NCI-H1105 (cell line): ENCODE measurements around the gene DPYD.

Experiments used
- DNase-seq: peaks from one replicate; lab custom pipeline; 2025; lab: John Stamatoyannopoulos, UW

Gene DPYD

GRCh38 chr1:97143236-97143882, 777.5 kb downstream of the DPYD start:
- no peak for DNase-seq

GRCh38 chr1:97140611-97141010, 780.2 kb downstream of the DPYD start:
- DNase-seq: no peak

- no peak for DNase-seq
These were observed 781.3 kb downstream of the DPYD start for GRCh38 chr1:97139512-97139911.

- DNase-seq: no peak
These were observed 782.3 kb downstream of the DPYD start for GRCh38 chr1:97138515-97139032.

GRCh38 chr1:97137862-97138514, 782.8 kb downstream of the DPYD start:
- peak; percentile 59 for DNase-seq

GRCh38 chr1:97136996-97137395, 783.8 kb downstream of the DPYD start:
- no peak for DNase-seq

GRCh38 chr1:97135972-97136371, 784.9 kb downstream of the DPYD start:
- no peak for DNase-seq

- DNase-seq: no peak
These were observed 792.4 kb downstream of the DPYD start for GRCh38 chr1:97128426-97128825.

- peak; percentile 21 for DNase-seq
These were observed 797.0 kb downstream of the DPYD start for GRCh38 chr1:97123717-97124431.

- DNase-seq: no peak
These were observed 800.0 kb downstream of the DPYD start for GRCh38 chr1:97120806-97121205.

- no peak for DNase-seq
These were observed 801.3 kb downstream of the DPYD start for GRCh38 chr1:97119260-97120158.

- DNase-seq: no peak
These were observed 806.0 kb downstream of the DPYD start for GRCh38 chr1:97114842-97115241.

- no peak for DNase-seq
These were observed 808.4 kb downstream of the DPYD start for GRCh38 chr1:97112442-97112841.

- no peak for DNase-seq
These were observed 812.7 kb downstream of the DPYD start for GRCh38 chr1:97108179-97108578.

GRCh38 chr1:97105531-97105930, 815.3 kb downstream of the DPYD start:
- DNase-seq: no peak

GRCh38 chr1:97101509-97101908, 819.3 kb downstream of the DPYD start:
- DNase-seq: no peak

GRCh38 chr1:97097404-97097925, 823.4 kb downstream of the DPYD start:
- no peak for DNase-seq

- no peak for DNase-seq
These were observed 825.1 kb downstream of the DPYD start for GRCh38 chr1:97095764-97096163.

GRCh38 chr1:97094247-97094972, 826.4 kb downstream of the DPYD start:
- DNase-seq: no peak

GRCh38 chr1:97093741-97094140, 827.1 kb downstream of the DPYD start:
- no peak for DNase-seq

GRCh38 chr1:97092824-97093223, 828.0 kb downstream of the DPYD start:
- no peak for DNase-seq
